H1 (cell line): Measurements from ENCODE around the gene KRTAP4-2. TPM values are rescaled to one million over a fixed set of nuclear protein-coding genes. Genes with fewer than 3 reads are reported as not detected.

Experiments used
- CTCF ChIA-PET: fragments of 300-600 bp; sonication (Branson Sonifier 250); formaldehyde crosslinking; loops from one replicate; lab custom pipeline; 2021; ENCODE audit not compliant: partially characterized antibody; lab: Charles Lee
- POLR2A ChIA-PET: fragments of 300-600 bp; sonication (Branson Sonifier 250); formaldehyde crosslinking; loops from one replicate; lab custom pipeline; 2021; ENCODE audit warnings: inconsistent platforms; ENCODE audit not compliant: partially characterized antibody; lab: Charles Lee
- DNase-seq, 2 experiments: peaks; one replicate each; pipeline versions ENCODE4 v3.0.0 to v3.0.0-alpha.2; 2010 to 2022; ENCODE audit warnings: low spot score in 2 of 2, low read depth in 1 of 2, mixed read lengths in 1 of 2
- FAIRE-seq: peaks from 2 replicates; lab custom pipeline; 2011; peaks lifted over from hg19 to GRCh38; lab: Jason Lieb, UNC
- H2AFZ ChIP-seq: 2 replicates; pipeline ENCODE4 v1.8.1; 2012; ENCODE audit warnings: low read length, inconsistent platforms
- H2AK5ac ChIP-seq: 2 replicates; pipeline ENCODE4 v1.6.1; 2013; ENCODE audit warnings: low read depth, low read length
- H2BK120ac ChIP-seq: replicated peaks from 2 replicates; pipeline ENCODE3; 2013; ENCODE audit warnings: low read depth, low read length, inconsistent platforms
- H2BK12ac ChIP-seq: 2 replicates; pipeline ENCODE4 v1.6.1; 2013; ENCODE audit warnings: low read depth, low read length
- H2BK15ac ChIP-seq: 2 replicates; pipeline ENCODE4 v1.6.1; 2013; ENCODE audit warnings: low read length
- H2BK20ac ChIP-seq: 2 replicates; pipeline ENCODE4 v1.6.1; 2013; ENCODE audit warnings: low read length
- H2BK5ac ChIP-seq: 2 replicates; pipeline ENCODE4 v1.6.1; 2013; ENCODE audit warnings: low read depth, low read length
- H3K14ac ChIP-seq: 2 replicates; pipeline ENCODE4 v1.6.1; 2013; ENCODE audit warnings: inconsistent platforms; ENCODE audit not compliant: insufficient read length
- H3K18ac ChIP-seq: 2 replicates; pipeline ENCODE4 v1.6.1; 2013; ENCODE audit warnings: low read length; ENCODE audit errors: extremely low read depth
- H3K23ac ChIP-seq: 2 replicates; pipeline ENCODE4 v1.6.1; 2013; ENCODE audit warnings: inconsistent platforms; ENCODE audit not compliant: insufficient read length
- H3K23me2 ChIP-seq: 2 replicates; pipeline ENCODE4 v1.6.1; 2013; ENCODE audit warnings: low read depth, low read length
- H3K27ac ChIP-seq: 2 replicates; pipeline ENCODE4 v1.6.1; 2011; ENCODE audit warnings: low read depth, low read length, inconsistent platforms
- H3K27me3 ChIP-seq, 4 experiments: replicated peaks in 1 of 4; 1 replicate in 1 of 4; 2 replicates in 3 of 4; pipeline versions ENCODE4 v1.6.1 to v1.8.1; 2011 to 2013; ENCODE audit warnings: low read length in 3 of 4, mild to moderate bottlenecking in 3 of 4, inconsistent platforms in 2 of 4, mixed read lengths in 2 of 4, moderate library complexity in 1 of 4; ENCODE audit not compliant: control insufficient read depth in 3 of 4, insufficient read depth in 3 of 4; ENCODE audit errors: extremely low read depth in 1 of 4
- H3K36me3 ChIP-seq, 4 experiments: 2 replicates each; pipeline versions ENCODE4 v1.6.1 to v1.8.1; 2011 to 2013; ENCODE audit warnings: mild to moderate bottlenecking in 4 of 4, low read length in 3 of 4, moderate library complexity in 2 of 4, control low read depth in 1 of 4, inconsistent platforms in 1 of 4; ENCODE audit not compliant: insufficient read depth in 4 of 4, control insufficient read depth in 2 of 4
- H3K4ac ChIP-seq: replicated peaks from 2 replicates; pipeline ENCODE3; 2013; ENCODE audit warnings: low read length, low read depth, mixed read lengths, inconsistent platforms; ENCODE audit not compliant: insufficient read length
- H3K4me1 ChIP-seq, 4 experiments: replicated peaks in 1 of 4; 1 replicate in 1 of 4; 2 replicates in 3 of 4; pipeline versions ENCODE4 v1.6.1 to v1.8.1; 2011 to 2013; ENCODE audit warnings: low read length in 3 of 4, inconsistent platforms in 2 of 4, mixed read lengths in 1 of 4; ENCODE audit not compliant: insufficient read depth in 4 of 4, control insufficient read depth in 3 of 4
- H3K4me2 ChIP-seq, 2 experiments: 2 replicates each; pipeline versions ENCODE4 v1.6.1 to v1.8.1; 2011 to 2013; ENCODE audit warnings: low read depth in 2 of 2, low read length in 2 of 2, control low read depth in 1 of 2, inconsistent platforms in 1 of 2, mild to moderate bottlenecking in 1 of 2; ENCODE audit not compliant: insufficient read depth in 1 of 2
- H3K4me3 ChIP-seq, 4 experiments: fragments of 200-600, 300-600 bp in 1 of 4; sonication (generic), shearing (Covaris generic), sonication (Bioruptor Twin) in 1 of 4; 2 replicates each; pipeline versions ENCODE4 v1.5.1 to v1.8.1; 2011 to 2016; ENCODE audit warnings: low read length in 4 of 4, low read depth in 3 of 4, control low read depth in 2 of 4, inconsistent platforms in 2 of 4, mild to moderate bottlenecking in 2 of 4, mixed read lengths in 1 of 4, moderate library complexity in 1 of 4; ENCODE audit not compliant: insufficient read depth in 2 of 4; ENCODE audit errors: extremely low read depth in 1 of 4
- H3K56ac ChIP-seq: replicated peaks from 2 replicates; pipeline ENCODE3; 2013; ENCODE audit warnings: low read depth, mild to moderate bottlenecking, mixed read lengths, low read length, inconsistent platforms; ENCODE audit not compliant: insufficient read length
- H3K79me1 ChIP-seq: 2 replicates; pipeline ENCODE4 v1.6.1; 2013; ENCODE audit warnings: low read depth, low read length, control low read depth
- H3K79me2 ChIP-seq, 2 experiments: 2 replicates each; pipeline versions ENCODE4 v1.6.1 to v1.8.1; 2012 to 2013; ENCODE audit warnings: low read length in 2 of 2, mild to moderate bottlenecking in 2 of 2, inconsistent platforms in 1 of 2; ENCODE audit not compliant: insufficient read depth in 2 of 2, control insufficient read depth in 1 of 2
- H3K9ac ChIP-seq, 4 experiments: replicated peaks in 1 of 4; 1 replicate in 1 of 4; 2 replicates in 3 of 4; pipeline versions ENCODE4 v1.6.1 to v1.8.1; 2011 to 2013; ENCODE audit warnings: low read depth in 3 of 4, low read length in 3 of 4, control low read depth in 2 of 4, mild to moderate bottlenecking in 2 of 4, moderate library complexity in 2 of 4, inconsistent platforms in 1 of 4; ENCODE audit errors: extremely low read depth in 1 of 4
- H3K9me3 ChIP-seq, 2 experiments: 2 replicates each; pipeline versions ENCODE4 v1.6.1 to v1.8.1; 2012 to 2013; ENCODE audit warnings: mild to moderate bottlenecking in 2 of 2, moderate library complexity in 2 of 2, control low read depth in 1 of 2, inconsistent platforms in 1 of 2, low read depth in 1 of 2, low read length in 1 of 2, mixed read lengths in 1 of 2; ENCODE audit not compliant: insufficient read depth in 2 of 2
- H4K20me1 ChIP-seq, 2 experiments: replicated peaks in 1 of 2; 2 replicates each; pipeline versions ENCODE3 to v1.8.1; 2011 to 2013; ENCODE audit warnings: inconsistent platforms in 2 of 2, low read length in 2 of 2, mild to moderate bottlenecking in 1 of 2; ENCODE audit not compliant: insufficient read depth in 2 of 2, control insufficient read depth in 1 of 2
- H4K5ac ChIP-seq: 2 replicates; pipeline ENCODE4 v1.6.1; 2013; ENCODE audit warnings: low read length, low read depth, mixed read lengths, inconsistent platforms; ENCODE audit not compliant: insufficient read length
- H4K8ac ChIP-seq: 2 replicates; pipeline ENCODE4 v1.8.0; 2013; ENCODE audit warnings: mild to moderate bottlenecking, moderate library complexity, low read length, inconsistent platforms; ENCODE audit not compliant: insufficient read depth; ENCODE audit errors: extremely low read depth
- H4K91ac ChIP-seq: replicated peaks from 2 replicates; pipeline ENCODE3; 2013; ENCODE audit warnings: low read length, mixed read lengths, inconsistent platforms; ENCODE audit not compliant: insufficient read length
- ASH2L ChIP-seq: fragments of 200-600, 300-600 bp; sonication (generic); IDR thresholded peaks from one replicate; pipeline ENCODE4 v1.7.1; 2017; ENCODE audit warnings: low read length
- CBX5 ChIP-seq: fragments of 300-800, 300-1000 bp; sonication (generic); IDR thresholded peaks from 2 replicates; pipeline ENCODE4 v1.7.1; 2016; ENCODE audit warnings: antibody characterized with exemption, low read length, low read depth
- E2F6 ChIP-seq: IDR thresholded peaks from 2 replicates; pipeline ENCODE4 v1.6.1; 2012; ENCODE audit warnings: inconsistent platforms
- GABPA ChIP-seq: IDR thresholded peaks from 2 replicates; pipeline ENCODE4 v1.6.1; 2011; ENCODE audit warnings: mild to moderate bottlenecking, low read length, moderate library complexity, borderline replicate concordance; ENCODE audit not compliant: insufficient read depth
- JUND ChIP-seq: IDR thresholded peaks from 2 replicates; pipeline ENCODE4 v1.6.1; 2011; ENCODE audit warnings: mild to moderate bottlenecking, improper control_type of control experiment, low read length
- KDM4A ChIP-seq: IDR thresholded peaks from one replicate; pipeline ENCODE4 v1.7.1; 2012; ENCODE audit warnings: low read depth, mild to moderate bottlenecking, moderate library complexity, low read length, inconsistent platforms; ENCODE audit not compliant: severe bottlenecking
- KDM5A ChIP-seq: fragments of 200-600 bp; IDR thresholded peaks from 2 replicates; pipeline ENCODE4 v1.7.1; 2012; ENCODE audit warnings: mild to moderate bottlenecking, low read length, inconsistent platforms, mixed read lengths
- RFX5 ChIP-seq: IDR thresholded peaks from 2 replicates; pipeline ENCODE4 v1.6.1; 2011; ENCODE audit warnings: low read depth, low read length, improper control_type of control experiment, borderline replicate concordance
- SAP30 ChIP-seq: fragments of 300-600 bp; sonication (generic); IDR thresholded peaks from 2 replicates; pipeline ENCODE4 v1.7.1; 2012; ENCODE audit warnings: low read length, moderate library complexity, mild to moderate bottlenecking, inconsistent platforms; ENCODE audit not compliant: insufficient read depth, insufficient replicate concordance
- SIN3A ChIP-seq, 2 experiments: IDR thresholded peaks in 1 of 2; conservative IDR thresholded peaks in 1 of 2; 2 replicates each; pipeline ENCODE4 v1.6.1; 2011 to 2012; ENCODE audit warnings: low read length in 2 of 2, improper control_type of control experiment in 1 of 2, low read depth in 1 of 2, mild to moderate bottlenecking in 1 of 2
- TAF1 ChIP-seq: IDR thresholded peaks from 2 replicates; pipeline ENCODE4 v1.6.1; 2011; ENCODE audit warnings: mild to moderate bottlenecking, low read depth, low read length
- TBP ChIP-seq: IDR thresholded peaks from 2 replicates; pipeline ENCODE4 v1.6.1; 2011; ENCODE audit warnings: low read depth, low read length, improper control_type of control experiment
- WGBS, 2 experiments: shearing (Covaris generic) in 1 of 2; methylation state at CpG; one replicate each; pipeline versions ENCODE4 v1.1.6 to v1.1.7; 2013 to 2015; ENCODE audit warnings: low lambda C conversion rate in 2 of 2, mixed read lengths in 2 of 2, inconsistent platforms in 1 of 2, low coverage in 1 of 2, missing lambda C conversion rate in 1 of 2; ENCODE audit not compliant: insufficient replicate concordance in 2 of 2, insufficient coverage in 1 of 2, insufficient read length in 1 of 2; ENCODE audit errors: extremely low coverage in 1 of 2, missing lambda C conversion rate in 1 of 2; 5-methylcytosine and 5-hydroxymethylcytosine counted together
- polyA plus RNA-seq, 7 experiments: library from polyadenylated mRNA; depleted of rRNA in 3 of 7; stranded (reverse) in 5 of 7; unstranded in 2 of 7; fragments of >200 nt in 5 of 7; fragments of 200-250 nt in 2 of 7; gene quantifications; 1 replicate in 5 of 7; 2 replicates in 1 of 7; 4 replicates in 1 of 7; pipeline versions ENCODE4 v1.2.1 to v1.2.3, GENCODE V29; 2011 to 2013; ENCODE audit warnings: missing spikeins in 2 of 7, mixed read lengths in 2 of 7
- total RNA-seq: library from RNA; stranded (reverse); fragmentation: NEBNext Ultra II Directional; extraction: Animal tissue kit (Norgen Biotek cat#: 25700); gene quantifications from 2 replicates; pipeline ENCODE4 v1.2.1, GENCODE V29; 2021

The KRTAP4-2 gene
- total and polyA plus RNA-seq, 2 of the 8 experiments (the other 6 are each of a cell fraction or from before 2014, with no cell fraction given), result not detected

- Histone ChIP-seq H2BK5ac (no peak overlapping the region), H4K8ac (no peak overlapping the region)
- CTCF ChIA-PET, result no interaction called here
- TF ChIP-seq CBX5, result no peak
- no peak for TF ChIP-seq KDM4A
- TF ChIP-seq TBP, result no peak
- TF ChIP-seq E2F6, result no peak
- TF ChIP-seq TAF1, result no peak
- no peak for TF ChIP-seq SAP30
- TF ChIP-seq SIN3A (conservative IDR thresholded peaks at IDR 0.05 in 1 of 2, IDR thresholded peaks at IDR 0.05 in 1 of 2; ENCODE audit: low read depth in 1 of 2, low read length in 2 of 2), result no peak
- TF ChIP-seq RFX5, result no peak
- no peak for TF ChIP-seq JUND
- no peak for TF ChIP-seq KDM5A
- TF ChIP-seq GABPA, result no peak
- TF ChIP-seq ASH2L, result no peak
Observed at GRCh38 chr17:41223821-41224220, 45.8 kb upstream of the KRTAP4-2 start.

More at GRCh38 chr17:41223821-41224220, 45.8 kb upstream of the KRTAP4-2 start:
- H4K91ac ChIP-seq, result no peak overlapping the region
- H3K9me3 ChIP-seq, result no peaks in the 10 kb centered on the region
- no peak for DNase-seq
- H2BK20ac ChIP-seq, result no peak overlapping the region
- H3K23me2 ChIP-seq, result no peaks in the 10 kb centered on the region
- no peak for FAIRE-seq
- H3K27ac ChIP-seq, result no peak overlapping the region
- no peaks in the 10 kb centered on the region for H4K20me1 ChIP-seq
- H2BK15ac ChIP-seq, result no peak overlapping the region
- H3K36me3 ChIP-seq, result no peaks in the 10 kb centered on the region
- 91% methylated on average over 2 of the region's 2 CpGs; no CpG with 5 or more reads in 1 of the 2 experiments for WGBS, 2 experiments
- no peak overlapping the region for H3K4me2 ChIP-seq
- POLR2A ChIA-PET, result no interaction called here
- H3K14ac ChIP-seq, result no peak overlapping the region
- H3K79me2 ChIP-seq, result no peaks in the 10 kb centered on the region
- H3K56ac ChIP-seq, result no peak overlapping the region
- H3K4me3 ChIP-seq, result no peak overlapping the region
- H3K18ac ChIP-seq, result no peak overlapping the region
- H3K4me1 ChIP-seq, result no peaks in the 10 kb centered on the region
- H3K9ac ChIP-seq, result no peak overlapping the region
- no peaks in the 10 kb centered on the region for H3K27me3 ChIP-seq
- H3K4ac ChIP-seq, result no peak overlapping the region
- no peak overlapping the region for H2BK12ac ChIP-seq
- H2BK120ac ChIP-seq, result no peak overlapping the region
- H2AFZ ChIP-seq, result no peak overlapping the region
- no peaks in the 10 kb centered on the region for H3K79me1 ChIP-seq
- H4K5ac ChIP-seq, result no peak overlapping the region
- H2AK5ac ChIP-seq, result no peak overlapping the region
- no peak overlapping the region for H3K23ac ChIP-seq
